Karpas-422 (cell line): ENCODE results near the gene TNFSF4. TPM values are rescaled to one million over a fixed set of nuclear protein-coding genes. Genes with fewer than 3 reads are reported as not detected.

Experiments used
- DNase-seq: peaks from one replicate; pipeline ENCODE4 v3.0.0-alpha.2; 2015
- H2AFZ ChIP-seq: fragments of 200-600 bp; sonication (generic); 2 replicates; pipeline ENCODE4 v1.6.1; 2014; ENCODE audit warnings: antibody characterized with exemption, low read length, mixed read lengths
- H3K27ac ChIP-seq: fragments of 200-600 bp; sonication (generic); 2 replicates; pipeline ENCODE4 v1.5.1; 2014; ENCODE audit warnings: mild to moderate bottlenecking, low read length, moderate library complexity
- H3K27me3 ChIP-seq: fragments of 200-600 bp; sonication (generic); 2 replicates; pipeline ENCODE4 v1.6.1; 2014; ENCODE audit warnings: low read length, mixed read lengths
- H3K36me3 ChIP-seq: fragments of 200-600 bp; sonication (generic); 2 replicates; pipeline ENCODE4 v1.6.1; 2014; ENCODE audit warnings: low read length, mixed read lengths; ENCODE audit not compliant: insufficient read depth
- H3K4me1 ChIP-seq: fragments of 200-600 bp; sonication (generic); 2 replicates; pipeline ENCODE4 v1.6.1; 2014; ENCODE audit warnings: mild to moderate bottlenecking, low read length, mixed read lengths
- H3K4me2 ChIP-seq: fragments of 200-600 bp; sonication (generic); 2 replicates; pipeline ENCODE4 v1.6.1; 2014; ENCODE audit warnings: low read length, low read depth, mild to moderate bottlenecking; ENCODE audit not compliant: poor library complexity, severe bottlenecking
- H3K4me3 ChIP-seq: fragments of 200-600 bp; sonication (generic); 2 replicates; pipeline ENCODE4 v1.5.1; 2014; ENCODE audit warnings: mild to moderate bottlenecking, antibody characterized with exemption, low read length, mixed read lengths
- H3K79me2 ChIP-seq: fragments of 200-600 bp; sonication (generic); 2 replicates; pipeline ENCODE4 v1.6.1; 2014; ENCODE audit warnings: mild to moderate bottlenecking, low read length, mixed read lengths
- H3K9ac ChIP-seq: fragments of 200-600 bp; sonication (generic); 2 replicates; pipeline ENCODE4 v1.6.0; 2014; ENCODE audit warnings: low read length
- H3K9me2 ChIP-seq: fragments of 200-600 bp; sonication (generic), shearing (Covaris generic); replicated peaks from 2 replicates; pipeline ENCODE4 v1.6.0; 2014; ENCODE audit warnings: mild to moderate bottlenecking, low read length, moderate library complexity; ENCODE audit not compliant: insufficient read depth
- H3K9me3 ChIP-seq: fragments of 300-700, 200-600 bp; sonication (generic); 2 replicates; pipeline ENCODE4 v1.6.1; 2014; ENCODE audit warnings: low read length, mixed read lengths
- H4K20me1 ChIP-seq: fragments of 200-600 bp; sonication (generic); 2 replicates; pipeline ENCODE4 v1.6.1; 2014; ENCODE audit warnings: mild to moderate bottlenecking, antibody characterized with exemption, low read length, low read depth; ENCODE audit not compliant: insufficient read depth
- total RNA-seq: library from RNA; depleted of rRNA; stranded (reverse); fragments of >200 nt; shearing (Covaris generic); gene quantifications from 2 replicates; pipeline ENCODE4 v1.2.3, GENCODE V29; 2014; ENCODE audit warnings: low replicate concordance

Gene TNFSF4
- total RNA-seq, 1 experiment from 2014 or later: 0.26 TPM

DNA sequence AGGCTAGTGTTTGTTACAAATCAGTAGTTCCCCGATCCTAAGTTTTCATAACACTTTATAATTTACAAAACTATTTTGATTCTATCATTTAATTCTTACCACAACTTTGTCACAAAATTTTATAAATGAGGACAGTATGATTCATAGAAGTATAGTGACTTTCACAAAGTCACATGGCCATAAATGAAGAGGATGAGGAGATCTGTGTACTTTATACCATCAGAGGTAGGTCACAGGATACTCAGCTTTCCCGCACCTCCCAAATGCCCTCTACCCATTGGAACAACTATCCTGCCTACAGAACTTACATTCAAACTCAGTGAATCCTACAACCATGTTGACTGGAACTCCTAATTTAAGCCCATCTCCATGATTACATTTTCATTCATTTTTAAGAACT lies 56.3 kb downstream of the TNFSF4 start:
- H2AFZ ChIP-seq: no peak overlapping the region
- no peak for DNase-seq

DNA sequence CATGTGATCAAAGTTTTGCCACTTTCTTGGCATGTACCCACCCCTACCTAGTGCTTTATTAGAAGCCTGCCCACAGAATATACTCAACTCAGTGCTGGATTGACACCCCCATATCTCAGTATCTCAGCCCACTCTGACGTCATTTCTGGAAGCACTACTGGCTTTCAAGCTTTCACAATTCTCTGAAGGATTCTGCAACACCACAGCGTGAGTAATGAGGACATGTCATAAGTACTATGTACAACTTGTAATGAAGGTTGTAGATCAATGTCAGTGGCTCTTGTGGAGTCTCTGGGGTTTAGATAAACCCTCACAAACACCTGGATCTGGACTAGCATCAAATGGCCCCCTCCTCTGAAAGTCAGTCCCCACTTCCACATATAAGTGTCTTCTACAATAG lies 57.2 kb downstream of the TNFSF4 start:
- H3K4me2 ChIP-seq: no peak overlapping the region
- H3K79me2 ChIP-seq: no peaks in the 10 kb centered on the region
- H2AFZ ChIP-seq: no peak overlapping the region
- no peaks in the 10 kb centered on the region for H3K9me3 ChIP-seq
- H3K4me1 ChIP-seq: no peaks in the 10 kb centered on the region
- H3K9ac ChIP-seq: no peak overlapping the region
- no peaks in the 10 kb centered on the region for H4K20me1 ChIP-seq
- H3K27ac ChIP-seq: no peak overlapping the region
- no peak overlapping the region for H3K4me3 ChIP-seq
- H3K27me3 ChIP-seq: no peaks in the 10 kb centered on the region; the same call in 1 of the 2 replicates
- no peak for DNase-seq
- no peaks in the 10 kb centered on the region for H3K36me3 ChIP-seq
- H3K9me2 ChIP-seq: no peaks in the 10 kb centered on the region

More for the DNA sequence above, 56.3 kb downstream of the TNFSF4 start:
- Histone ChIP-seq H4K20me1 (no peaks in the 10 kb centered on the region), H3K9me3 (no peaks in the 10 kb centered on the region), H3K79me2 (no peaks in the 10 kb centered on the region), H3K9ac (no peak overlapping the region), H3K27me3 (no peaks in the 10 kb centered on the region; the same call in 1 of the 2 replicates), H3K9me2 (no peaks in the 10 kb centered on the region), H3K4me2 (no peak overlapping the region), H3K4me3 (no peak overlapping the region), H3K36me3 (no peaks in the 10 kb centered on the region), H3K4me1 (no peaks in the 10 kb centered on the region), H3K27ac (no peak overlapping the region)

DNA sequence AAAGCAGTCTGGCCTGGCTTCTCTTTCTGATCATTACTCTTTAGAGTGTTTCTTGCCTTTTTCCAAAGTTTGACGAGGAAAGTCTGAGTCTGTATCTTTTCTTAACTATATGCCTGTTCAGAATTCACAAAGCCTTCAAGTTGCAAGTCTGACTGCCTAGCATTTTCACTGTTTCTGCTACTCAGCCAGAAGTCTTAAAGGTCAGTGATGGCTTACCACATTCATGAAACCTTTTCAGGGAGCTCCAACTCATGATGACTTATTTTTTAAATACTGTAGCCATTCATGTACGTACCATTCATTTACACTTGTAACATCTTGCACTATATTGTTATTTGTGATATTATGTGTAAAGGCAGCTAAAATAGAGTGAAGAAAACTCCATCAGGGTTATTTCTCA lies 58.2 kb downstream of the TNFSF4 start:
- H3K27ac ChIP-seq: no peak overlapping the region
- H3K79me2 ChIP-seq: no peaks in the 10 kb centered on the region
- H2AFZ ChIP-seq: no peak overlapping the region
- H3K4me1 ChIP-seq: no peaks in the 10 kb centered on the region
- H3K36me3 ChIP-seq: no peaks in the 10 kb centered on the region
- H3K4me3 ChIP-seq: no peak overlapping the region
- no peak overlapping the region for H3K9ac ChIP-seq
- no peaks in the 10 kb centered on the region for H3K9me3 ChIP-seq
- H3K9me2 ChIP-seq: no peaks in the 10 kb centered on the region
- H4K20me1 ChIP-seq: no peaks in the 10 kb centered on the region
- no peak overlapping the region for H3K4me2 ChIP-seq
- DNase-seq: no peak
- no peaks in the 10 kb centered on the region; the same call in 1 of the 2 replicates for H3K27me3 ChIP-seq

DNA sequence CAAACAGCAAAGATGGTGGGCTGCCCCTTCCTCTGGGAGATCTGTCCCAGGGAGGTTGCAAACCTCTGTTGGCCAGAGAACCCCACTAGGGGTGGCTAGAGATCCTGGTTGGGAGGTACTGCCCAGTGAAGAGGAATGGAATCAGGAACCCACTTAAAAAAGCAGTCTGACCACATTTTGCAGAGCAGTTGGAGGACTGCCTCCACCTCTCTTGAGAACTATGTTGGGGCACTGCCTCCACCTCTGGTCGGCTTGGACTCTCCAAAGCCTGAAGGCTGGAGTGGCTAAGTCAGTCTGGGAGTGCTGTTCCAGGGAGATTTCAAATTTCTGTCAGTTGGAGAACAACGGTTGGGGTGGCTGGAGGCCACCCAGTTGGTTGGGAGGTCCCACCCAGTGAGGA lies 58.6 kb downstream of the TNFSF4 start:
- Histone ChIP-seq H3K4me3 (no peak overlapping the region), H3K79me2 (no peaks in the 10 kb centered on the region), H3K9me3 (no peaks in the 10 kb centered on the region), H3K9me2 (no peaks in the 10 kb centered on the region), H3K27me3 (no peaks in the 10 kb centered on the region; the same call in 1 of the 2 replicates), H3K9ac (no peak overlapping the region), H3K27ac (no peak overlapping the region), H4K20me1 (no peaks in the 10 kb centered on the region), H2AFZ (no peak overlapping the region), H3K36me3 (no peaks in the 10 kb centered on the region), H3K4me2 (no peak overlapping the region), H3K4me1 (no peaks in the 10 kb centered on the region)
- no peak for DNase-seq

DNA sequence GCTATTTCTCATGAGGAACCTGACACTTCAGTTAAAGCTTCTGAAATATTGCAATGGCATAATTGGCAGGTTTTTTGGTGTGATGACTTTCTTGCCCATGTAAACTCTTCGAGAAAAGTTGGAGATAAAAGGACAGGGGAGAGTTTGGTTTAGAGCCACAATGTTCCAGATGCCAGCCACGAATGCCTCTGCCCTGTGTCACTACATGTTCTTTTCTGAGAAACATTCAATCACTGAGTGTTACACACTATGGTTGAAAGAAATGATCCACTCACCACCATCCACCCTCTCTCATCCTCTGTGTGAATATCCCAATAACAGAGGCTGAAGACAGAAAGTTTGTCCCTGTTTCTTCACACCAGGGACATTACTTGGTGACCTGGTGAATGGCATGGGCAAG lies 66.4 kb downstream of the TNFSF4 start:
- no peak overlapping the region for H2AFZ ChIP-seq
- no peak for DNase-seq
- no peak overlapping the region for H3K9ac ChIP-seq
- no peak overlapping the region for H3K4me3 ChIP-seq
- no peaks in the 10 kb centered on the region for H3K79me2 ChIP-seq
- H3K4me1 ChIP-seq: no peaks in the 10 kb centered on the region
- H4K20me1 ChIP-seq: no peaks in the 10 kb centered on the region
- no peaks in the 10 kb centered on the region for H3K36me3 ChIP-seq
- no peaks in the 10 kb centered on the region for H3K27me3 ChIP-seq
- no peak overlapping the region for H3K27ac ChIP-seq
- no peaks in the 10 kb centered on the region for H3K9me3 ChIP-seq
- H3K9me2 ChIP-seq: no peaks in the 10 kb centered on the region
- no peak overlapping the region for H3K4me2 ChIP-seq

DNA sequence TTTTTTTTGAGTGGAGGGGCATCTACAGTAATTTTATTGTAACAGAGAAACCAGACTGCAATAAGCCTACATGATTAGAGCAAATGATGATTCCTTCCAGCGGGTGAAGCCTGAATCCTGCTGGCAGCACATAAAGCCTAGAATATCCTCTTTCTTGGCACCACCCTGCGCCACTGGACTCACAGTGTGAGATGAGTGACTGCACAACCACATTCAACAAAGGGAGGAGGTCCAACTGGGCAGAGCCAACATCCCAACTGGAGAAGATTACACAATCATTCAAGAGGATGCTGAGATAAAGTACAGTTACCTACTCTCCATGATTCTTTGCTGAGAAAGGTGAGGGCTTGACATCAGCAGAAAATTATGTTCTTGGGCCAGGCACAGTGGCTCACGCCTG lies 67.4 kb downstream of the TNFSF4 start:
- Histone ChIP-seq H3K27ac (no peak overlapping the region), H3K9me3 (no peaks in the 10 kb centered on the region), H3K9me2 (no peaks in the 10 kb centered on the region), H3K4me1 (no peaks in the 10 kb centered on the region), H4K20me1 (no peaks in the 10 kb centered on the region), H3K4me2 (no peak overlapping the region), H2AFZ (no peak overlapping the region), H3K36me3 (no peaks in the 10 kb centered on the region), H3K9ac (no peak overlapping the region), H3K27me3 (no peaks in the 10 kb centered on the region), H3K79me2 (no peaks in the 10 kb centered on the region), H3K4me3 (no peak overlapping the region)
- no peak for DNase-seq

DNA sequence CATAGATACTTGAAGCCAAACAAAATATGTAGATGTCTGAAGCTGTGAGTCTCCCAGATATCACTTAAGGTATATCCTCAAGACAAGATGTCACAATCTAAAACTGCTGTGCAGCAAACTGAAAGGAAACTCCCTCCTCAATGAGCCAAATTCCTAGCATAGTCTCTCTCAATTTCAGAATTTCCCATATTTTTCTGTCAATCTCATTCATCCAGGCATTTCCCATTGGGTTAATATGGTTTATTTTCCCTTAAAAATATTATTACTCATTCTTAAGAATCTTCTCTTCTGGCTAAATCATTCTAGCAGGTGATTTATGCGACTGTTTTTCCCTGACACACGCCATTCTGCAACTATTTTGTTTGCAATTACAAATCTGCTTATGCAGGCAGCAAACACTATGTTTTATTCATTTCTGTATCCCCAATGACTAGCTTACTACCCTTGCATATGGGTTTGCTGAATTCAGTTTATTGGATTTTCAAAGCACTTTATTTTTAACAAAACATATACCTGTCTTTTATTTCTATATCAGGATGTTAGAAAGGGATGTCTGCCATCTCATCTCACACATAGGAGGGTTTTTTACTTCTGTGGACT lies 69.9 kb downstream of the TNFSF4 start:
- H3K79me2 ChIP-seq: no peaks in the 10 kb centered on the region
- H3K9ac ChIP-seq: no peak overlapping the region
- H3K9me2 ChIP-seq: no peaks in the 10 kb centered on the region
- H3K4me2 ChIP-seq: no peak overlapping the region
- no peak for DNase-seq
- H3K27me3 ChIP-seq: no peaks in the 10 kb centered on the region
- no peaks in the 10 kb centered on the region for H4K20me1 ChIP-seq
- H3K4me3 ChIP-seq: no peak overlapping the region
- no peaks in the 10 kb centered on the region for H3K36me3 ChIP-seq
- no peak overlapping the region for H3K27ac ChIP-seq
- no peaks in the 10 kb centered on the region for H3K9me3 ChIP-seq
- no peaks in the 10 kb centered on the region for H3K4me1 ChIP-seq
- no peak overlapping the region for H2AFZ ChIP-seq

DNA sequence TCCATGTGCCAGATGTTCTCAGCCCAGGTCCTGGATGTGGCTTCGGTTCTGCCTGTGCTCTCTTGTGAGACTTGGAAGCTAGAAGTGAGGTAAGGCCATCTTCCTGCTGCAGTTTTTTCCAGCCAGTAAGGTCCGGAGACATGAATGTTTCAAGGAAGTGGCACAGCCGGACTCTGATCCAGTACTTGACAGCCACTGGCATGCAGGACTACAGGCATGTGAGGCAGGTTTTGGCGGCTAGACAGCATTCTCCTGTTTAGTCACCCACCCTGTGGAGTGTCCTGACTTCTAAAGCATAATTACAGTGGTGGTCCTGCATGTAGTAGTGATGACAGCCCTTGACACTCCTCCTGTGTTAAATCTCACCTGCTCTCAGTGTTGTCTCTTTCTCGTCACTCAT lies 72.3 kb downstream of the TNFSF4 start:
- H3K4me3 ChIP-seq: no peak overlapping the region
- H4K20me1 ChIP-seq: no peaks in the 10 kb centered on the region
- H3K27ac ChIP-seq: no peak overlapping the region
- no peaks in the 10 kb centered on the region for H3K9me3 ChIP-seq
- H3K4me2 ChIP-seq: no peak overlapping the region
- H3K27me3 ChIP-seq: no peaks in the 10 kb centered on the region
- H3K9me2 ChIP-seq: no peaks in the 10 kb centered on the region
- no peak overlapping the region for H3K9ac ChIP-seq
- no peak for DNase-seq
- no peaks in the 10 kb centered on the region for H3K79me2 ChIP-seq
- H3K4me1 ChIP-seq: no peaks in the 10 kb centered on the region
- no peak overlapping the region for H2AFZ ChIP-seq
- no peaks in the 10 kb centered on the region for H3K36me3 ChIP-seq

DNA sequence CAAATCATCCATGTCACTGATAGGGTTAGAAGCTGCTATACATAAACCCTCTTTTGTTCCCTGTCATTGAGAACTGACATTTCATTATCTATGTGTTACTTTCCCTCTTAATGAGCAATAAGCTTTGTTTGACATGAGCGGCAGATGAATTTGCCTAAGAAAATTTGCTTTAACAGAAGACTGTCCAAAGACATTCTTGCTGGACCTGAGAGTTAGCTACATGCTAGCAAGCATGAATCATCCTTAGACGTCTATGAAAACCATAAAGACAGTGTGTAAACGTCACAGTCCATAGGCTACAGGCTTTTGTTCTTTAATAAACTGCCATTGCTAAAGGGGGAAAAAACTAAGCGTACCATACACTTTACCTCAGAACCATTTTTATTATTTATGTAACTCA lies 73.1 kb downstream of the TNFSF4 start:
- no peak overlapping the region for H3K9ac ChIP-seq
- H3K79me2 ChIP-seq: no peaks in the 10 kb centered on the region
- H3K9me2 ChIP-seq: no peaks in the 10 kb centered on the region
- no peaks in the 10 kb centered on the region for H3K36me3 ChIP-seq
- no peak overlapping the region for H2AFZ ChIP-seq
- no peaks in the 10 kb centered on the region for H4K20me1 ChIP-seq
- H3K27ac ChIP-seq: no peak overlapping the region
- no peaks in the 10 kb centered on the region for H3K9me3 ChIP-seq
- no peaks in the 10 kb centered on the region for H3K4me1 ChIP-seq
- no peak overlapping the region for H3K4me2 ChIP-seq
- DNase-seq: no peak
- no peak overlapping the region for H3K4me3 ChIP-seq
- H3K27me3 ChIP-seq: no peaks in the 10 kb centered on the region
